NB4 (cell line): Measurements from ENCODE around the gene NKAPD1.
A peak's percentile ranks its signal among the peaks of the same experiment; 100 is the strongest.

ENCODE experiments used
- DNase-seq: peaks from one replicate; pipeline ENCODE4 v3.0.0; 2010; ENCODE audit warnings: low read depth
- H3K4me3 ChIP-seq: one replicate; pipeline ENCODE4 v1.5.1; 2011; ENCODE audit warnings: mild to moderate bottlenecking, low read depth, low read length, moderate library complexity
- CTCF ChIP-seq: IDR thresholded peaks from one replicate; pipeline ENCODE4 v1.5.1; 2012; ENCODE audit warnings: low read depth, low read length
- MAX ChIP-seq: IDR thresholded peaks from 2 replicates; pipeline ENCODE4 v1.6.1; 2011; ENCODE audit warnings: low read depth, low read length
- MYC ChIP-seq: IDR thresholded peaks from 2 replicates; pipeline ENCODE4 v1.6.1; 2011; ENCODE audit warnings: low read depth, low read length
- POLR2A ChIP-seq: IDR thresholded peaks from 2 replicates; pipeline ENCODE4 v1.6.1; 2011; ENCODE audit warnings: mild to moderate bottlenecking; ENCODE audit not compliant: insufficient read length; ENCODE audit errors: extremely low read depth

Gene NKAPD1

GRCh38 chr11:112128483-112129121 lies 54.5 kb downstream of the NKAPD1 start:
- DNase-seq: no peak
- no peak overlapping the region for H3K4me3 ChIP-seq
- no peak for TF ChIP-seq MAX
- no peak for TF ChIP-seq MYC
- no peak for TF ChIP-seq CTCF
- no peak for TF ChIP-seq POLR2A

GRCh38 chr11:112129656-112130055 lies 55.6 kb downstream of the NKAPD1 start:
- peak; percentile 20 for DNase-seq
- TF ChIP-seq MAX (no peak), CTCF (no peak), MYC (no peak), POLR2A (no peak)
- no peak overlapping the region for H3K4me3 ChIP-seq

GRCh38 chr11:112132737-112133136 lies 58.6 kb downstream of the NKAPD1 start:
- DNase-seq: peak; percentile 22
- no peak overlapping the region for H3K4me3 ChIP-seq
- no peak for TF ChIP-seq MAX
- no peak for TF ChIP-seq POLR2A
- no peak for TF ChIP-seq CTCF
- TF ChIP-seq MYC: no peak

- no peak for TF ChIP-seq POLR2A
- TF ChIP-seq MYC: no peak
- no peak for TF ChIP-seq MAX
- TF ChIP-seq CTCF: no peak
- H3K4me3 ChIP-seq: no peak overlapping the region
- no peak for DNase-seq
These were observed 60.4 kb downstream of the NKAPD1 start for GRCh38 chr11:112134473-112134872.
